ENCODE results near the gene GAS2L2.

GAS2L2 gene

GRCh38 chr17:35716897-35717465 lies 36.1 kb downstream of the GAS2L2 start:
- TF ChIP-seq, protein P1, sequence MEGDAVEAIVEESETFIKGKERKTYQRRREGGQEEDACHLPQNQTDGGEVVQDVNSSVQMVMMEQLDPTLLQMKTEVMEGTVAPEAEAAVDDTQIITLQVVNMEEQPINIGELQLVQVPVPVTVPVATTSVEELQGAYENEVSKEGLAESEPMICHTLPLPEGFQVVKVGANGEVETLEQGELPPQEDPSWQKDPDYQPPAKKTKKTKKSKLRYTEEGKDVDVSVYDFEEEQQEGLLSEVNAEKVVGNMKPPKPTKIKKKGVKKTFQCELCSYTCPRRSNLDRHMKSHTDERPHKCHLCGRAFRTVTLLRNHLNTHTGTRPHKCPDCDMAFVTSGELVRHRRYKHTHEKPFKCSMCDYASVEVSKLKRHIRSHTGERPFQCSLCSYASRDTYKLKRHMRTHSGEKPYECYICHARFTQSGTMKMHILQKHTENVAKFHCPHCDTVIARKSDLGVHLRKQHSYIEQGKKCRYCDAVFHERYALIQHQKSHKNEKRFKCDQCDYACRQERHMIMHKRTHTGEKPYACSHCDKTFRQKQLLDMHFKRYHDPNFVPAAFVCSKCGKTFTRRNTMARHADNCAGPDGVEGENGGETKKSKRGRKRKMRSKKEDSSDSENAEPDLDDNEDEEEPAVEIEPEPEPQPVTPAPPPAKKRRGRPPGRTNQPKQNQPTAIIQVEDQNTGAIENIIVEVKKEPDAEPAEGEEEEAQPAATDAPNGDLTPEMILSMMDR (IDR thresholded peaks at IDR 0.05): peak in 1 of 2 experiments; percentile 4
- Histone ChIP-seq H3K27me3 (no peaks in the 10 kb centered on the region), H3K4me1 (peaks cover 0 to 71% (median 43%) of the 10 kb centered on the region in 4 donors), H3K36me3 (peaks cover 9 to 20% (median 11%) of the 10 kb centered on the region in 3 donors), H3K9me3 (no peaks in the 10 kb centered on the region), H3K4me3 (no peak overlapping the region), H3K27ac (peak overlapping the region; percentile 44 to 74)
- peak in 1 of 2 donors; percentile 38 for DNase-seq
- intact Hi-C loops (cut with DNase I; ENCODE audit: low total_unique reads): no loop called here

DNA sequence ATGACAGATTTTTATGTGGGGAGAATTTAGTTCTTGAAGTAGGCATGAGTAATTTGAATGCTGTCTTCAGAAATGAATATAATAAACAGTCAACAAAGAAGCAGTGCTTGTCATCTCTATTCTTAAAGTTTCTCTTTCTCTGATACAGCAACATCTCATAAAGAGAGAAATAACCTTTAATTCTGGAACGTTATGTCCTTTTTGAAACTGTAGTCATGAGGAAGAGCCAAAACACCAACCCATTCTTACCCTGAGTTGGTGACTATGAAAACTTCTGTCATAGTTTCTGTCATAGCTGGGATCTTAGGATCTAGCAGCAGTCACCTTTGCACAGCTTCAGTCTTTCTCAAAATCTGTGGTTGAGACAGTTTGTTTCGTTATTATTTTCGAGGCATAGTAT lies 36.9 kb downstream of the GAS2L2 start:
- peak overlapping the region; percentile 44 to 74 for H3K27ac ChIP-seq
- TF ChIP-seq, protein P1 (IDR thresholded peaks at IDR 0.05): no peak
- intact Hi-C loops (cut with DNase I; ENCODE audit: low total_unique reads): no loop called here

GRCh38 chr17:35715416-35715815 lies 37.6 kb downstream of the GAS2L2 start:
- TF ChIP-seq, protein P1 (IDR thresholded peaks at IDR 0.05): no peak
- peak overlapping the region; percentile 44 to 74 for H3K27ac ChIP-seq

More for the DNA sequence above, 36.9 kb downstream of the GAS2L2 start:
- Histone ChIP-seq H3K36me3 (peaks cover 8 to 19% (median 11%) of the 10 kb centered on the region in 3 donors), H3K4me3 (no peak overlapping the region), H3K27me3 (no peaks in the 10 kb centered on the region), H3K4me1 (peaks cover 0 to 72% (median 43%) of the 10 kb centered on the region in 4 donors), H3K9me3 (no peaks in the 10 kb centered on the region)
- DNase-seq: no peak

GRCh38 chr17:35714988-35715387 lies 38.1 kb downstream of the GAS2L2 start:
- DNase-seq: no peak
- intact Hi-C loops (cut with DNase I; ENCODE audit: low total_unique reads): no loop called here
- Histone ChIP-seq H3K36me3 (peaks cover 19 to 25% (median 20%) of the 10 kb centered on the region in 3 donors), H3K9me3 (no peaks in the 10 kb centered on the region), H3K4me3 (no peak overlapping the region), H3K27ac (peak overlapping the region in 1 of 2 donors; percentile 74), H3K27me3 (no peaks in the 10 kb centered on the region), H3K4me1 (peaks cover 0 to 72% (median 43%) of the 10 kb centered on the region in 4 donors)
- TF ChIP-seq, protein P1 (IDR thresholded peaks at IDR 0.05): no peak

More at GRCh38 chr17:35715416-35715815, 37.6 kb downstream of the GAS2L2 start:
- H3K9me3 ChIP-seq: no peaks in the 10 kb centered on the region
- peaks cover 14 to 22% (median 16%) of the 10 kb centered on the region in 3 donors for H3K36me3 ChIP-seq
- H3K4me1 ChIP-seq: peaks cover 0 to 72% (median 43%) of the 10 kb centered on the region in 4 donors
- no peak for DNase-seq
- no peaks in the 10 kb centered on the region for H3K27me3 ChIP-seq
- intact Hi-C loops (cut with DNase I; ENCODE audit: low total_unique reads): no loop called here
- H3K4me3 ChIP-seq: no peak overlapping the region

- DNase-seq: peak in 1 of 2 donors; percentile 48
- no peak overlapping the region for H3K4me3 ChIP-seq
- intact Hi-C loops (cut with DNase I; ENCODE audit: low total_unique reads): no loop called here
- peaks cover 27 to 32% (median 30%) of the 10 kb centered on the region in 3 donors for H3K36me3 ChIP-seq
- no peaks in the 10 kb centered on the region for H3K9me3 ChIP-seq
- peaks cover 0 to 63% (median 41%) of the 10 kb centered on the region in 4 donors for H3K4me1 ChIP-seq
- H3K27me3 ChIP-seq: no peaks in the 10 kb centered on the region
- TF ChIP-seq, protein P1 (IDR thresholded peaks at IDR 0.05): no peak
- H3K27ac ChIP-seq: peak overlapping the region; percentile 35 to 78
Observed at GRCh38 chr17:35713069-35713728, 39.8 kb downstream of the GAS2L2 start.
